Neural progenitor cell (in vitro differentiated cells): ENCODE data around the gene RBM19.

ENCODE experiments used
- CTCF ChIP-seq: fragments of 200-600 bp; sonication (generic); IDR thresholded peaks from 2 replicates; pipeline ENCODE4 v1.5.1; 2017; ENCODE audit warnings: antibody characterized with exemption, mild to moderate bottlenecking
- EZH2 ChIP-seq: fragments of 200-600 bp; sonication (generic); IDR thresholded peaks from 2 replicates; pipeline ENCODE4 v1.6.1; 2017; ENCODE audit warnings: antibody characterized with exemption, mild to moderate bottlenecking, moderate library complexity
- EZH2phosphoT487 ChIP-seq: fragments of 200-600 bp; sonication (generic); IDR thresholded peaks from 2 replicates; pipeline ENCODE4 v1.6.1; 2017; ENCODE audit warnings: antibody characterized with exemption

- TF ChIP-seq EZH2phosphoT487: no peak
- no peak for TF ChIP-seq CTCF
- TF ChIP-seq EZH2: no peak
Observed at GRCh38 chr12:113984464-113984863, 18.3 kb upstream of the RBM19 start.
